Keratinocyte (primary cell): ENCODE data around the gene RMND5B. TPM values are rescaled to one million over a fixed set of nuclear protein-coding genes. Genes with fewer than 3 reads are reported as not detected.

Experiments used
- DNase-seq: peaks from one replicate; pipeline ENCODE4 v3.0.0-alpha.2; 2011; ENCODE audit warnings: low read depth, missing footprints, low spot score
- FAIRE-seq: peaks from 2 replicates; lab custom pipeline; 2011; peaks lifted over from hg19 to GRCh38; lab: Jason Lieb, UNC
- H2AFZ ChIP-seq: 2 replicates; pipeline ENCODE4 v1.6.0; 2012; ENCODE audit warnings: low read length, control low read depth, inconsistent platforms; ENCODE audit not compliant: control insufficient read depth
- H3K27ac ChIP-seq: 2 replicates; pipeline ENCODE4 v1.5.1; 2011; ENCODE audit warnings: low read length; ENCODE audit not compliant: control insufficient read depth, insufficient read depth
- H3K27me3 ChIP-seq: 3 replicates; pipeline ENCODE4 v1.6.0; 2011; ENCODE audit warnings: low read length; ENCODE audit not compliant: control insufficient read depth, insufficient read depth; ENCODE audit errors: extremely low read depth
- H3K36me3 ChIP-seq, 2 experiments: 2 replicates in 1 of 2; 3 replicates in 1 of 2; pipeline ENCODE4 v1.5.1; 2011; ENCODE audit warnings: low read length in 2 of 2, mild to moderate bottlenecking in 1 of 2; ENCODE audit not compliant: control insufficient read depth in 2 of 2, insufficient read depth in 2 of 2; ENCODE audit errors: extremely low read depth in 1 of 2
- H3K4me1 ChIP-seq: 3 replicates; pipeline ENCODE4 v1.5.1; 2011; ENCODE audit warnings: low read length; ENCODE audit not compliant: control insufficient read depth, insufficient read depth; ENCODE audit errors: extremely low read depth
- H3K4me2 ChIP-seq: 3 replicates; pipeline ENCODE4 v1.6.0; 2011; ENCODE audit warnings: low read depth, low read length; ENCODE audit not compliant: control insufficient read depth, insufficient read depth; ENCODE audit errors: extremely low read depth
- H3K4me3 ChIP-seq, 3 experiments: fragments of 200-600 bp in 1 of 3; sonication (generic) in 1 of 3; 2 replicates in 2 of 3; 3 replicates in 1 of 3; pipeline ENCODE4 v1.5.1; 2011 to 2016; ENCODE audit warnings: low read length in 3 of 3, mild to moderate bottlenecking in 3 of 3, control low read depth in 2 of 3, inconsistent platforms in 1 of 3, low read depth in 1 of 3, mixed read lengths in 1 of 3, mixed run types in 1 of 3, moderate library complexity in 1 of 3; ENCODE audit not compliant: control insufficient read depth in 2 of 3, insufficient read depth in 2 of 3; ENCODE audit errors: extremely low read depth in 1 of 3
- H3K79me2 ChIP-seq: 2 replicates; pipeline ENCODE4 v1.6.0; 2012; ENCODE audit warnings: low read length; ENCODE audit not compliant: control insufficient read depth, insufficient read depth
- H3K9ac ChIP-seq: 3 replicates; pipeline ENCODE4 v1.6.0; 2011; ENCODE audit warnings: low read length; ENCODE audit not compliant: control insufficient read depth, insufficient read depth; ENCODE audit errors: extremely low read depth
- H3K9me1 ChIP-seq: 3 replicates; pipeline ENCODE4 v1.6.0; 2011; ENCODE audit warnings: low read length; ENCODE audit not compliant: control insufficient read depth, insufficient read depth; ENCODE audit errors: extremely low read depth
- H3K9me3 ChIP-seq: 2 replicates; pipeline ENCODE4 v1.5.1; 2012; ENCODE audit warnings: low read depth, low read length; ENCODE audit not compliant: control insufficient read depth
- H4K20me1 ChIP-seq: 3 replicates; pipeline ENCODE4 v1.6.0; 2011; ENCODE audit warnings: low read length; ENCODE audit not compliant: control insufficient read depth, insufficient read depth; ENCODE audit errors: extremely low read depth
- CTCF ChIP-seq, 3 experiments: IDR thresholded peaks in 1 of 3; conservative IDR thresholded peaks in 1 of 3; optimal IDR thresholded peaks in 1 of 3; 2 replicates in 2 of 3; 3 replicates in 1 of 3; pipeline versions ENCODE3 to v1.5.1; 2011; ENCODE audit warnings: low read length in 3 of 3, mild to moderate bottlenecking in 3 of 3, moderate library complexity in 2 of 3, control low read depth in 1 of 3, inconsistent platforms in 1 of 3; ENCODE audit not compliant: insufficient read depth in 2 of 3; ENCODE audit errors: extremely low read depth in 1 of 3
- EZH2 ChIP-seq: IDR thresholded peaks from one replicate; pipeline ENCODE4 v1.6.1; 2012; ENCODE audit warnings: inconsistent platforms, mild to moderate bottlenecking, low read length, moderate library complexity
- dilution Hi-C: fragments of 300-500 bp; cut with MboI; formaldehyde crosslinking; loops from one replicate; pipeline ENCODE4 v1.7.0; 2020; ENCODE audit warnings: low sequenced_read_pairs; ENCODE audit not compliant: extremely low pct_ligation_motif_present
- polyA plus RNA-seq, 5 experiments: library from polyadenylated mRNA; depleted of rRNA in 3 of 5; stranded (reverse) in 3 of 5; stranded (forward) in 1 of 5; unstranded in 1 of 5; fragments of >200 nt; gene quantifications; 1 replicate in 1 of 5; 2 replicates in 3 of 5; 3 replicates in 1 of 5; pipeline versions ENCODE4 v1.2.1 to v1.2.3, GENCODE V29; 2011 to 2012; ENCODE audit warnings: missing spikeins in 2 of 5, low read depth in 1 of 5, low replicate concordance in 1 of 5

RMND5B gene
- polyA plus RNA-seq, 1 donor (not counting 4 experiments of a cell fraction or from before 2014, with no cell fraction given) = 15.5 TPM

DNA sequence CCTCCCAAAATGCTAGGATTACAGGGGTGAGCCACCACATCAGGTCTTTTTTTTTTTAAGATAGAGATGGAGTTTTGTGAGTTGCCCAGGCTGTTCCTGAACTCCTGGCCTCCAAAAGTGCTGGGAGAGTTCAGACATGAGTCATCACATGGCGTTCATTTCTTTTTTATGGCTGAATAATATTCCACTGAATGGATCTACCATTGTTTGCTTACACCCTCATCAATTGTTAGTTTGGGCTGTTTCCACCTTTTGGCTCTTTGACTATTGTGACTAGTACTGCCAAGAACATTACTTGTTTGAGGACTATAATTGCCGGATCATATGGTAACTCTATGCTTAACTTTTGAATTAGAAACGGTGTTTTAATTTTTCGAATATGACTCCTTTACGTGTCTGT, 18.3 kb upstream of the RMND5B start:
- peak overlapping the region in 2 of 3 experiments; percentile 44 to 56 for H3K4me3 ChIP-seq
- peak overlapping the region; percentile 67 for H3K4me2 ChIP-seq
- no peaks in the 10 kb centered on the region for H3K9me1 ChIP-seq
- TF ChIP-seq CTCF (optimal IDR thresholded peaks at IDR 0.05 in 1 of 3, IDR thresholded peaks at IDR 0.05 in 1 of 3, conservative IDR thresholded peaks at IDR 0.05 in 1 of 3; ENCODE audit: extremely low read depth in 1 of 3, insufficient read depth in 2 of 3, low read length in 3 of 3) = no peak
- TF ChIP-seq EZH2 = no peak
- FAIRE-seq (no peak), DNase-seq (no peak)
- no peaks in the 10 kb centered on the region for H3K27me3 ChIP-seq
- H3K4me1 ChIP-seq = peaks cover 30% of the 10 kb centered on the region
- no peak overlapping the region for H3K27ac ChIP-seq
- H3K79me2 ChIP-seq = peaks cover 13% of the 10 kb centered on the region
- H3K9ac ChIP-seq = no peak overlapping the region
- no peaks in the 10 kb centered on the region for H3K36me3 ChIP-seq
- no peaks in the 10 kb centered on the region for H3K9me3 ChIP-seq
- dilution Hi-C loops = no loop called here
- H2AFZ ChIP-seq = no peak overlapping the region
- peaks cover 3% of the 10 kb centered on the region for H4K20me1 ChIP-seq

DNA sequence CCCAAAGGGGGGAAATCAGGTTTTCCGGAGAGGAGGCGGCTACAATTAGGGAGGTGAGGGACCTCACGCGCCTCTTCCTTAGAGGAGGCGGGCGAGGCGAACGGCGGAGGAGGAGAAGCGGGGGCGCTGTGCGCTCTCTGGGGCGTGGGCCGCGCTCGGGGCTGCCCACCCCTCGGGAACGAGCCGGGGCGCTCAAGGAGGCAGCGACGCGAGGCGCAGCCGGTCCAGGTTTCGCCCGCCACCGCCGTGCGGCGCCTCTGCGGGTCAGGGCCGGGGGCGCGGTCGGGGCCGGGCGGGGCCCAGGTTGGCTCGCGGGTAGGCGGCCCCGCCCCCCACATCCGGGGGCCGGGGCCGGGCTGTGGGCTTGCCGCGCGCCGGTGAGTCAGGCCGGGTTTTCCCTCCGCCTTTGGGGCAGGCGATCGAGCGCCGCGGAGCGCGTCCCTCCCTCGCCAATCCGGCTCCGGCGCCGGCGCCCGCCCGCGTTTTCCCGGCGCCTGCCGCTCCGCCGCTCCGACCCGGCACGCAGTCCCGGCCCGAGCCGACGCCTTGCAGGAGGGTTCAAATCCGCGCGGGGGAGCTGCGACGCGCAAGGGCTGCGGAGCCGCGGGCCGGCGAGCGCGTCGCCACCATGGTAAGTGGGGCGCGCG, 17.6 kb upstream of the RMND5B start, which contains the start of gene N4BP3:
TSS of gene N4BP3 (plus strand) at position 392 of the 647 bp plus-strand sequence. CDS start 6,052 bp downstream, outside the sequence.
- dilution Hi-C loops = no loop called here
- H3K36me3 ChIP-seq = no peaks in the 10 kb centered on the region
- H3K9me3 ChIP-seq = no peaks in the 10 kb centered on the region
- peaks cover 3% of the 10 kb centered on the region for H4K20me1 ChIP-seq
- FAIRE-seq = no peak
- peak within 1 kb of the TSS; percentile 82 for H2AFZ ChIP-seq
- peaks cover 23% of the 10 kb centered on the region for H3K4me1 ChIP-seq
- peak within 1 kb of the TSS; percentile 76 to 80 (median 79) for H3K4me3 ChIP-seq
- peak within 1 kb of the TSS; percentile 71 for H3K9ac ChIP-seq
- TF ChIP-seq EZH2 = no peak
- peak in 1 of 3 experiments; percentile 22 for TF ChIP-seq CTCF (optimal IDR thresholded peaks at IDR 0.05 in 1 of 3, IDR thresholded peaks at IDR 0.05 in 1 of 3, conservative IDR thresholded peaks at IDR 0.05 in 1 of 3; ENCODE audit: extremely low read depth in 1 of 3, insufficient read depth in 2 of 3, low read length in 3 of 3)
- no peak for DNase-seq
- peak within 1 kb of the TSS; percentile 90 for H3K4me2 ChIP-seq
- H3K27me3 ChIP-seq = no peaks in the 10 kb centered on the region
- H3K9me1 ChIP-seq = no peaks in the 10 kb centered on the region
- peaks cover 13% of the 10 kb centered on the region for H3K79me2 ChIP-seq
- H3K27ac ChIP-seq = no peak within 1 kb of the TSS
